ENCODE results near the gene FCMR.
A peak's percentile ranks its signal among the peaks of the same experiment; 100 is the strongest.

Gene FCMR

GRCh38 chr1:206890125-206891060 lies 31.3 kb downstream of the FCMR start:
- no peak for TF ChIP-seq CTCF (IDR thresholded peaks at IDR 0.05; ENCODE audit: poor library complexity, severe bottlenecking)
- DNase-seq (ENCODE audit: low spot score) = peak; percentile 80
- ATAC-seq (ENCODE audit: low read depth) = peak; percentile 81
- Histone ChIP-seq H3K9me3 (ENCODE audit: severe bottlenecking) (no peaks in the 10 kb centered on the region), H3K36me3 (ENCODE audit: low read depth) (no peaks in the 10 kb centered on the region), H3K4me3 (ENCODE audit: severe bottlenecking) (no peak overlapping the region), H3K4me1 (ENCODE audit: insufficient read depth, poor library complexity, severe bottlenecking) (peaks cover 68% of the 10 kb centered on the region), H3K27ac (ENCODE audit: poor library complexity, severe bottlenecking) (peak overlapping the region; percentile 98), H3K27me3 (ENCODE audit: insufficient read depth, poor library complexity, severe bottlenecking) (no peaks in the 10 kb centered on the region)

GRCh38 chr1:206887701-206888100 lies 34.0 kb downstream of the FCMR start:
- ATAC-seq (ENCODE audit: low read depth) (no peak), DNase-seq (ENCODE audit: low spot score) (no peak)
- no peaks in the 10 kb centered on the region for H3K36me3 ChIP-seq (ENCODE audit: low read depth)
- no peak for TF ChIP-seq CTCF (IDR thresholded peaks at IDR 0.05; ENCODE audit: poor library complexity, severe bottlenecking)
- no peaks in the 10 kb centered on the region for H3K27me3 ChIP-seq (ENCODE audit: insufficient read depth, poor library complexity, severe bottlenecking)
- H3K9me3 ChIP-seq (ENCODE audit: severe bottlenecking) = no peaks in the 10 kb centered on the region
- no peak overlapping the region for H3K27ac ChIP-seq (ENCODE audit: poor library complexity, severe bottlenecking)
- no peak overlapping the region for H3K4me3 ChIP-seq (ENCODE audit: severe bottlenecking)
- H3K4me1 ChIP-seq (ENCODE audit: insufficient read depth, poor library complexity, severe bottlenecking) = peaks cover 49% of the 10 kb centered on the region

- Histone ChIP-seq H3K36me3 (ENCODE audit: low read depth) (no peaks in the 10 kb centered on the region), H3K27ac (ENCODE audit: poor library complexity, severe bottlenecking) (no peak overlapping the region), H3K27me3 (ENCODE audit: insufficient read depth, poor library complexity, severe bottlenecking) (no peaks in the 10 kb centered on the region), H3K4me1 (ENCODE audit: insufficient read depth, poor library complexity, severe bottlenecking) (peaks cover 41% of the 10 kb centered on the region), H3K9me3 (ENCODE audit: severe bottlenecking) (no peaks in the 10 kb centered on the region), H3K4me3 (ENCODE audit: severe bottlenecking) (no peak overlapping the region)
- no peak for DNase-seq (ENCODE audit: low spot score)
- ATAC-seq (ENCODE audit: low read depth) = no peak
- no peak for TF ChIP-seq CTCF (IDR thresholded peaks at IDR 0.05; ENCODE audit: poor library complexity, severe bottlenecking)
Observed at GRCh38 chr1:206886831-206887230, 34.9 kb downstream of the FCMR start.

GRCh38 chr1:206885341-206886060 lies 36.2 kb downstream of the FCMR start:
- no peak for TF ChIP-seq CTCF (IDR thresholded peaks at IDR 0.05; ENCODE audit: poor library complexity, severe bottlenecking)
- Histone ChIP-seq H3K4me1 (ENCODE audit: insufficient read depth, poor library complexity, severe bottlenecking) (peaks cover 27% of the 10 kb centered on the region), H3K27ac (ENCODE audit: poor library complexity, severe bottlenecking) (peak overlapping the region; percentile 37), H3K4me3 (ENCODE audit: severe bottlenecking) (no peak overlapping the region), H3K9me3 (ENCODE audit: severe bottlenecking) (no peaks in the 10 kb centered on the region), H3K36me3 (ENCODE audit: low read depth) (no peaks in the 10 kb centered on the region), H3K27me3 (ENCODE audit: insufficient read depth, poor library complexity, severe bottlenecking) (no peaks in the 10 kb centered on the region)
- no peak for ATAC-seq (ENCODE audit: low read depth)
- DNase-seq (ENCODE audit: low spot score) = no peak

All from RWPE2 (cell line).